HepG2 (cell line): ENCODE measurements around the gene CDA. TPM values are rescaled to one million over a fixed set of nuclear protein-coding genes. Genes with fewer than 3 reads are reported as not detected.

ENCODE experiments used
- ATAC-seq: fragments of 200-7000 bp; cut with Tn5 transposase; 3 replicates; pipeline ENCODE4 v1.9.1; 2020; ENCODE audit warnings: mild to moderate bottlenecking, moderate library complexity
- BruUV-seq: library from RNA; stranded (reverse); fragments of 400-500 nt; replicated peaks from 2 replicates; lab custom pipeline; 2021; lab: Mats Ljungman, UMichigan
- CTCF ChIA-PET: fragments of 300-600 bp; formaldehyde crosslinking; extraction: SDS; loops from one replicate; lab custom pipeline; 2021; ENCODE audit warnings: low total read pairs, inconsistent platforms, low intra/inter-chr PET ratio; lab: Yijun Ruan, JAX
- POLR2A ChIA-PET: fragments of 350-600 bp; sonication (Branson Sonifier 250); formaldehyde crosslinking; loops from one replicate; lab custom pipeline; 2020; ENCODE audit warnings: antibody characterized with exemption, inconsistent platforms; lab: Yijun Ruan, JAX
- DNase-seq: peaks from one replicate; pipeline ENCODE4 v3.0.0-alpha.2; 2015; ENCODE audit warnings: low spot score
- FAIRE-seq: peaks from 3 replicates; lab custom pipeline; 2011; peaks lifted over from hg19 to GRCh38; lab: Jason Lieb, UNC
- H2AFZ ChIP-seq: one replicate; pipeline ENCODE4 v1.6.1; 2011; ENCODE audit warnings: low read length, inconsistent platforms
- H3K27ac ChIP-seq: fragments of 300-600 bp; 3 replicates; pipeline ENCODE4 v1.8.0; 2011; ENCODE audit warnings: mixed run types, mild to moderate bottlenecking, mixed read lengths, low read length, inconsistent platforms; ENCODE audit not compliant: insufficient read depth; ENCODE audit errors: extremely low read length
- H3K27me3 ChIP-seq, 2 experiments: fragments of 200-600 bp in 1 of 2; 2 replicates in 1 of 2; 3 replicates in 1 of 2; pipeline versions ENCODE4 v1.6.0 to v1.8.0; 2011; ENCODE audit warnings: low read length in 2 of 2, mild to moderate bottlenecking in 2 of 2, moderate library complexity in 2 of 2, inconsistent platforms in 1 of 2; ENCODE audit not compliant: insufficient read depth in 2 of 2, control insufficient read depth in 1 of 2
- H3K36me3 ChIP-seq, 2 experiments: fragments of 200-600 bp in 1 of 2; replicated peaks in 1 of 2; 2 replicates in 1 of 2; 3 replicates in 1 of 2; pipeline versions ENCODE4 v1.5.1 to v1.8.0; 2011; ENCODE audit warnings: low read length in 2 of 2, inconsistent platforms in 1 of 2; ENCODE audit not compliant: insufficient read depth in 2 of 2, control insufficient read depth in 1 of 2
- H3K4me1 ChIP-seq: 2 replicates; pipeline ENCODE4 v1.5.1; 2012; ENCODE audit warnings: low read length, inconsistent platforms; ENCODE audit not compliant: insufficient read depth
- H3K4me2 ChIP-seq: 2 replicates; pipeline ENCODE4 v1.6.0; 2011; ENCODE audit warnings: low read depth, low read length, inconsistent platforms
- H3K4me3 ChIP-seq, 3 experiments: fragments of 200-600 bp in 1 of 3; sonication (generic), shearing (Covaris generic) in 1 of 3; replicated peaks in 1 of 3; 2 replicates each; pipeline ENCODE4 v1.5.1; 2011 to 2016; ENCODE audit warnings: low read length in 3 of 3, inconsistent platforms in 2 of 3, low read depth in 2 of 3, mild to moderate bottlenecking in 2 of 3, control low read depth in 1 of 3, mixed read lengths in 1 of 3; ENCODE audit not compliant: insufficient read depth in 1 of 3
- H3K79me2 ChIP-seq: one replicate; pipeline ENCODE4 v1.6.1; 2011; ENCODE audit warnings: low read length, inconsistent platforms; ENCODE audit not compliant: insufficient read depth
- H3K9ac ChIP-seq: 2 replicates; pipeline ENCODE4 v1.6.0; 2011; ENCODE audit warnings: mild to moderate bottlenecking, low read depth, low read length, inconsistent platforms; ENCODE audit not compliant: insufficient read depth
- H3K9me3 ChIP-seq: 2 replicates; pipeline ENCODE4 v1.5.1; 2012; ENCODE audit warnings: mild to moderate bottlenecking, low read length
- H4K20me1 ChIP-seq: 2 replicates; pipeline ENCODE4 v1.6.0; 2011; ENCODE audit warnings: inconsistent platforms, mild to moderate bottlenecking, low read length, moderate library complexity; ENCODE audit not compliant: insufficient read depth
- DNMT3B ChIP-seq: conservative IDR thresholded peaks from 2 replicates; pipeline ENCODE4 v1.6.1; 2016; ENCODE audit warnings: missing biosample characterization, control low read depth
- FOXK1 ChIP-seq: sonication (generic); formaldehyde crosslinking; IDR thresholded peaks from 2 replicates; pipeline ENCODE4 v1.4.0; 2020; ENCODE audit warnings: low read depth, missing genetic modification reagents, borderline replicate concordance
- KDM1A ChIP-seq: IDR thresholded peaks from 2 replicates; pipeline ENCODE4 v1.6.1; 2016; ENCODE audit warnings: missing compliant biosample characterization
- MEIS2 ChIP-seq: sonication (generic); formaldehyde crosslinking; IDR thresholded peaks from 2 replicates; pipeline ENCODE4 v1.9.0; 2021; ENCODE audit warnings: mild to moderate bottlenecking, missing genetic modification reagents
- NFE2L2 ChIP-seq: fragments of 150-350 bp; IDR thresholded peaks from 2 replicates; pipeline ENCODE4 v1.6.1; 2014; ENCODE audit warnings: low read length
- STAG1 ChIP-seq: sonication (generic); formaldehyde crosslinking; IDR thresholded peaks from 2 replicates; pipeline ENCODE4 v1.4.0; 2020; ENCODE audit warnings: missing genetic modification reagents
- ZNF121 ChIP-seq: sonication (generic); formaldehyde crosslinking; IDR thresholded peaks from 2 replicates; pipeline ENCODE4 v1.5.0; 2020; ENCODE audit warnings: mild to moderate bottlenecking, missing genetic modification reagents
- ZNF331 ChIP-seq: sonication (generic); formaldehyde crosslinking; IDR thresholded peaks from 2 replicates; pipeline ENCODE4 v1.4.0; 2020; ENCODE audit warnings: missing genetic modification reagents
- ZNF782 ChIP-seq: sonication (generic); formaldehyde crosslinking; IDR thresholded peaks from 2 replicates; pipeline ENCODE4 v1.4.0; 2020; ENCODE audit warnings: missing genetic modification reagents, mild to moderate bottlenecking, borderline replicate concordance
- whole genome bisulfite sequencing: methylation state at CpG from one replicate; pipeline ENCODE4 v1.1.6; 2017; ENCODE audit warnings: low lambda C conversion rate; 5-methylcytosine and 5-hydroxymethylcytosine counted together
- in situ Hi-C: cut with HindIII; loops from 2 replicates; pipeline ENCODE4 v1.10.0; 2017; ENCODE audit warnings: low pct_unique_long_range_greater_than_20kb; ENCODE audit not compliant: extremely low pct_ligation_motif_present
- intact Hi-C: fragments of 100-400 bp; cut with micrococcal nuclease; formaldehyde crosslinking; loops from one replicate; pipeline ENCODE4 v1.10.0; 2022; ENCODE audit not compliant: unreplicated experiment
- polyA plus RNA-seq, 8 experiments: library from polyadenylated mRNA; depleted of rRNA in 3 of 8; stranded (reverse) in 7 of 8; unstranded in 1 of 8; fragments of >200 nt; fragmentation: Illumina TruSeq in 4 of 8; extraction: Trizol in 4 of 8; gene quantifications; 2 replicates each; pipeline versions ENCODE4 v1.2.1 to v1.2.3, GENCODE V29; 2011 to 2016; ENCODE audit warnings: low read depth in 4 of 8, missing spikeins in 1 of 8, mixed read lengths in 1 of 8; ENCODE audit not compliant: insufficient read depth in 1 of 8
- total RNA-seq, 5 experiments: library from RNA; depleted of rRNA; stranded (reverse); fragments of >200 nt; fragmentation: Illumina TruSeq; extraction: Trizol; gene quantifications; 2 replicates each; pipeline ENCODE4 v1.2.3, GENCODE V29; 2016; ENCODE audit warnings: low read depth in 1 of 5
- TF ChIP-seq, protein P1 (sequence below): sonication (generic); formaldehyde crosslinking; IDR thresholded peaks from 2 replicates; pipeline ENCODE4 v1.5.0; 2020; ENCODE audit warnings: missing genetic modification reagents, mild to moderate bottlenecking, borderline replicate concordance
- TF ChIP-seq, protein P2 (sequence below): sonication (generic); formaldehyde crosslinking; IDR thresholded peaks from 2 replicates; pipeline ENCODE4 v1.5.0; 2020; ENCODE audit warnings: missing genetic modification reagents
- TF ChIP-seq, protein P3 (sequence below): IDR thresholded peaks from 2 replicates; pipeline ENCODE4 v1.6.1; 2016; ENCODE audit warnings: missing genetic modification reagents, missing compliant biosample characterization

The CDA gene
- total and polyA plus RNA-seq, 2 of the 13 experiments (the other 11 are each of a cell fraction or from before 2014, with no cell fraction given) = 0.66 to 2.1 TPM

DNA sequence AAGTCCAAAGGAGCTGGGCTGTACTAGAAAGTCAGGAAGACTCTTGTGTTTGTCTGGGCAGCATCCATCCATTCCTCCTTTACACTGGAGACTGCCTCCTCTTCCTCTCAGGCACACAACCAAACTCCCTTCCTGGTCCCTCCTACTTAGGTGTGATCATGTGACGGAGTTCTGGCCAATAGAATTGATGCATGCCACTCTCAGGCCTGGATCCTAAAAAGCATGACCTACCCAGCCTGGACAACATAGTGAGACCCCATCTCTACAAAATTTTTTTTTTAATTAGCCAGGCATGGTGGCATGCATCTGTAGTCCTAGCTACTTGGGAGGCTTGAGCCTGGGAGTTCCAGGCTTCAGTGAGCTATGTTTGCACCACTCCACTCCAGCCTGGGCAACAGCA, 27.9 kb upstream of the CDA start:
- BruUV-seq = no TSS peak
- Histone ChIP-seq H3K4me2 (no peak overlapping the region), H2AFZ (no peak overlapping the region), H3K36me3 (no peaks in the 10 kb centered on the region), H3K27me3 (peaks cover 4 to 13% of the 10 kb centered on the region in 2 experiments; a peak in 2 of 5 replicates), H3K27ac (no peak overlapping the region), H3K9ac (no peak overlapping the region), H3K4me1 (peaks cover 8% of the 10 kb centered on the region), H3K4me3 (no peak overlapping the region), H4K20me1 (no peaks in the 10 kb centered on the region), H3K9me3 (no peaks in the 10 kb centered on the region), H3K79me2 (no peaks in the 10 kb centered on the region)
- in situ Hi-C loops (no loop called here), intact Hi-C loops (no loop called here)
- no peak for ATAC-seq
- 20% methylated on average over 1 of the region's 1 CpG for WGBS
- no peak for FAIRE-seq
- POLR2A ChIA-PET = interaction anchor here (0.6 to 1.3 kb wide), 2 partner anchors 9 to 23 kb away, joined by 3 to 4 read pairs; no protein-coding TSS in a partner anchor
- DNase-seq = no peak
- CTCF ChIA-PET = no interaction called here
- TF ChIP-seq ZNF782 (no peak), ZNF121 (peak; percentile 53; the same call in 1 of the 2 replicates)

DNA sequence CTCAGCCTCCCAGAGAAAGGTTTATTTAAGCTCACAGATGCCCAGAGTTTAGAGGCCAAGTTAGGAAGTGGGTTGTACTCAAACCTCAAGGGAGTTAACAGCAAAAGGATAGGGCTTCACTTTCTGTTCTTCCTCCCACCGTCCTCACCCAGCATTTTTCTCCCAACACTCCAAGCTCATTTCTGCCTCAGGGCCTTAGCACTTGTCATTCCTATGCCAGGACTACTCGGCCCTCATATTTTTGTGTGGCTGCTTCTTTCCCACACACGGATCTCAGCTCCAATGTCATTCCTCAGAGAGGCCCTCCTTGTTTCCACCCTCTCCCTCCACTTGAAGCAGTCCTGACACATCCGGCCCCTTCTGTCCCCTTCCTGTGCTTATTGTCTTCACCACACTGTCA, 23.7 kb upstream of the CDA start:
- in situ Hi-C loops = no loop called here
- TF ChIP-seq NFE2L2 (no peak), KDM1A (CRISPR knock-in tag) (no peak), FOXK1 (CRISPR knock-in tag) (no peak), DNMT3B (CRISPR knock-in tag) (no peak), STAG1 (no peak), MEIS2 (CRISPR knock-in tag) (no peak), ZNF331 (CRISPR knock-in tag) (no peak)
- TF ChIP-seq, protein P1, sequence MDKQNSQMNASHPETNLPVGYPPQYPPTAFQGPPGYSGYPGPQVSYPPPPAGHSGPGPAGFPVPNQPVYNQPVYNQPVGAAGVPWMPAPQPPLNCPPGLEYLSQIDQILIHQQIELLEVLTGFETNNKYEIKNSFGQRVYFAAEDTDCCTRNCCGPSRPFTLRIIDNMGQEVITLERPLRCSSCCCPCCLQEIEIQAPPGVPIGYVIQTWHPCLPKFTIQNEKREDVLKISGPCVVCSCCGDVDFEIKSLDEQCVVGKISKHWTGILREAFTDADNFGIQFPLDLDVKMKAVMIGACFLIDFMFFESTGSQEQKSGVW = no peak
- TF ChIP-seq, protein P2, sequence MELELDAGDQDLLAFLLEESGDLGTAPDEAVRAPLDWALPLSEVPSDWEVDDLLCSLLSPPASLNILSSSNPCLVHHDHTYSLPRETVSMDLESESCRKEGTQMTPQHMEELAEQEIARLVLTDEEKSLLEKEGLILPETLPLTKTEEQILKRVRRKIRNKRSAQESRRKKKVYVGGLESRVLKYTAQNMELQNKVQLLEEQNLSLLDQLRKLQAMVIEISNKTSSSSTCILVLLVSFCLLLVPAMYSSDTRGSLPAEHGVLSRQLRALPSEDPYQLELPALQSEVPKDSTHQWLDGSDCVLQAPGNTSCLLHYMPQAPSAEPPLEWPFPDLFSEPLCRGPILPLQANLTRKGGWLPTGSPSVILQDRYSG (CRISPR knock-in tag) = no peak
- TF ChIP-seq, protein P3, sequence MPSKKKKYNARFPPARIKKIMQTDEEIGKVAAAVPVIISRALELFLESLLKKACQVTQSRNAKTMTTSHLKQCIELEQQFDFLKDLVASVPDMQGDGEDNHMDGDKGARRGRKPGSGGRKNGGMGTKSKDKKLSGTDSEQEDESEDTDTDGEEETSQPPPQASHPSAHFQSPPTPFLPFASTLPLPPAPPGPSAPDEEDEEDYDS (CRISPR knock-in tag) = no peak
- H3K36me3 ChIP-seq = no peaks in the 10 kb centered on the region
- H3K9ac ChIP-seq = no peak overlapping the region
- no peaks in the 10 kb centered on the region for H3K9me3 ChIP-seq
- H3K27ac ChIP-seq = no peak overlapping the region
- intact Hi-C loops = no loop called here
- H2AFZ ChIP-seq = no peak overlapping the region
- no peak overlapping the region for H3K4me2 ChIP-seq
- no peaks in the 10 kb centered on the region for H3K79me2 ChIP-seq
- ChIA-PET POLR2A (interaction anchor here (2.0 kb wide), 1 partner anchor 13 kb away, joined by 10 read pairs; the partner anchor contains the start of gene FAM43B), CTCF (no interaction called here)
- BruUV-seq = no TSS peak
- no peak overlapping the region for H3K4me3 ChIP-seq
- FAIRE-seq = no peak
- ATAC-seq = no peak
- no peaks in the 10 kb centered on the region for H4K20me1 ChIP-seq
- DNase-seq = no peak
- peaks cover 8% of the 10 kb centered on the region for H3K4me1 ChIP-seq
- 17% methylated on average over 4 of the region's 4 CpGs for WGBS
- peaks cover 4 to 17% of the 10 kb centered on the region in 2 experiments; a peak in 2 of 5 replicates for H3K27me3 ChIP-seq
